ENCODE measurements around the gene PEMT.

DNA sequence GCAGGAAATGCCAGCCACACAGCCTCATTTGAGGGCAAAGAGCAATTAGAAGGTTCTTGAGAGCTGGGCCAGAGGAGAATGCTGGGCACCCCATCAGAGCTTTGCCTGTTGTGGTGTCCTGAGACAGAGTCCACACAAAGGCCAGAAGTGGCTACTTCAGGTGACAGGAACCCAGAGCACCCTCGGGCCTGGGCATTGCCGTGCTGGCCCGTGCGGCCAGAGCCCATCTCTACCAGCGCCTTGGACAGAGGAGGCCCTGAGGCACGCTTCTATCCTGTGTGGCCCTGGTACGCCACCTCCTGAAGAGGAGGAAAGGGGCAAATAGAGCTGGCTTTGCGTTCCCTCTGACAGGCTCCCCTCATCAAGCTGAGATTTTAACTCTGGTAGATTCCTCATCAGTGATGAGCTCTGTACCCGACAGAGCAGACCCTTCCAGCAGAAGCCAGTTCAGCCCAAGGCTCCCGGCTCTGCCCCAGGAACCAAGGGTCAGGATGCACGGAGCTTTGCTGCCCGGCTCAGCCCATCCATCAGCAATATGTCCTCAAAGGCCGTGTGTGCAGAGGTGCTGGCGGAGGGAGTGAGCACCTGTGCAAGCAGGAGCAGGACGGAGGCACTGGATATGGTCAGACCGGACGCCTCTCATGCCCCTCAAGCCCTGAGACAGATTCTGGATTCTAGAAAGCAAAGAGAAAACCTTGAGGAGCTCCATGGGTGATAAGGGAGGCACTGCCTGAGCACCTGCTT, 91.9 kb downstream of the PEMT start:
- TF ChIP-seq, protein P1, sequence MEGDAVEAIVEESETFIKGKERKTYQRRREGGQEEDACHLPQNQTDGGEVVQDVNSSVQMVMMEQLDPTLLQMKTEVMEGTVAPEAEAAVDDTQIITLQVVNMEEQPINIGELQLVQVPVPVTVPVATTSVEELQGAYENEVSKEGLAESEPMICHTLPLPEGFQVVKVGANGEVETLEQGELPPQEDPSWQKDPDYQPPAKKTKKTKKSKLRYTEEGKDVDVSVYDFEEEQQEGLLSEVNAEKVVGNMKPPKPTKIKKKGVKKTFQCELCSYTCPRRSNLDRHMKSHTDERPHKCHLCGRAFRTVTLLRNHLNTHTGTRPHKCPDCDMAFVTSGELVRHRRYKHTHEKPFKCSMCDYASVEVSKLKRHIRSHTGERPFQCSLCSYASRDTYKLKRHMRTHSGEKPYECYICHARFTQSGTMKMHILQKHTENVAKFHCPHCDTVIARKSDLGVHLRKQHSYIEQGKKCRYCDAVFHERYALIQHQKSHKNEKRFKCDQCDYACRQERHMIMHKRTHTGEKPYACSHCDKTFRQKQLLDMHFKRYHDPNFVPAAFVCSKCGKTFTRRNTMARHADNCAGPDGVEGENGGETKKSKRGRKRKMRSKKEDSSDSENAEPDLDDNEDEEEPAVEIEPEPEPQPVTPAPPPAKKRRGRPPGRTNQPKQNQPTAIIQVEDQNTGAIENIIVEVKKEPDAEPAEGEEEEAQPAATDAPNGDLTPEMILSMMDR (conservative IDR thresholded peaks at IDR 0.05; ENCODE audit: low read depth, low read length), result no peak
- TF ChIP-seq EZH2 (IDR thresholded peaks at IDR 0.05; ENCODE audit: borderline replicate concordance, low read depth, low read length, poor library complexity, severe bottlenecking), result no peak

Measured in A673 (cell line).